Measurements from ENCODE around the gene NFU1.
"Not testable (repeated sequence)": the region's sequence is repeated elsewhere in the genome, so short reads cannot be mapped to it uniquely, and the experiment has no call there.

NFU1 gene

DNA sequence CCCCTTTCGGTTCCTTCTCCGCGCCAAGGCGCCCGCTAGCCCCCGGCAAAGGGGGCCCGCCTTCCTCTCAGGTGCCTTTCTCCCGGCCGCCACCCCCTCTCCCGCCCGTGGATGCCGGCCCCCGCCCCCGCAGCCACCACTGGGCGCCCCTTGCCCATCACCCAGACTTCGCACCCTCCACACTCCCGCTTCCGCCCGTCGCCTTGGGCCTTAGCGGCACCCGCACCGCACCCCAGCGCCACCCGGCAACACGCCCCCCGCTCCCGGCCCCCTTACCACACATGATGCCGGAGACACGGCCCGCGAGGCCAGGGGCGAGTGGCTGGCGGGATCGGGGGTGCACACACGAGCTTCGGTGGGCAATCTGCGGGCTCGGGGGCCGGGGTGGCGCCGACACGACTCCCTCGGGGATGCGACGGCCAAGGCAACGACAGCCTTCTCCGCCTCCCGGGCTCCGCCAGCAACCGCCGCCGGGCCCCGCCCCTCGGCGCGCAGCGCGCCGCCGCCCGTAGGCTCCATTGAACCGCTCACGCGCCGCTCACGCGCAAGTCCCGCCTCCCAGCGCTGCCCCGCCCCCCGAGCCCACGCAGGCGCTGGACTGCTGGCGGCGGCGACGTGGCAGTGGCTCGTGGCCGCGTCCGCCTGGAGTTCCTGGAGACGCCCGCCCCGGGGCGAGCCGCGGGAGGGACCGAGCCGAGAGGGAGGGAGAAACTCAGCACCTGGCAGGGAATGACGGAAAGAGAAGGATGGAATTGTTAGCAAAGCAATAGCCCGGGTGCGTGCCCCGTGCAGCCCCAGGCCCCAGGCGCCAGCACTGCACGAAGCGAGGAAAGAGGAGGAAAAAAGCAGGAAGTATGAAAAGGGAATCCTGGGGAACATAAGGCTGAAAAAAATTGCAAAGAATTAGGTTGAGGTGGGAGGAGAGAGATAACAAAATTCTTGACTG, 50.2 kb downstream of the NFU1 start, which contains the start of gene GFPT1:
GFPT1 (minus strand) TSS at position 439 of the 946 bp plus-strand sequence; CDS start at position 283, 156 bp downstream.
- DNase-seq = peak; percentile 97

DNA sequence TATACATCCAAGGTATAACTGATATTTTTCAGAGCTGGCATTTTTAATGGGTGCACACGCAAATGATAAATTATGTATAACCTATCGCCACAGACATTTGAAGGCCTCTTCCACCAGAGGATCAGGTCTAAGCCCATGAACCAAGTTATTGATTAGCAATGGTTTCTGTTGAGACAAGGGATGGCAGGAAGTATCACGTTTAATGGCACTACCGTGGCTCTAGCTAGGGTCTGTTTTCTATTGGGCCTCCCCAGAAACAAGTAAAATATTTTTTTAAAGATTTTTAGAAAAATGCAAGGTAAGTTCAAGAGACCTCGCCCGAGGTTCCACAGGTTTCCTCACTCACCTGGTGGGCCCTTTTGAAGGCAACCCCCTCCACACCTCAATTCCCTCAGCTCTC, 50.9 kb downstream of the NFU1 start:
- no peak for DNase-seq

DNA sequence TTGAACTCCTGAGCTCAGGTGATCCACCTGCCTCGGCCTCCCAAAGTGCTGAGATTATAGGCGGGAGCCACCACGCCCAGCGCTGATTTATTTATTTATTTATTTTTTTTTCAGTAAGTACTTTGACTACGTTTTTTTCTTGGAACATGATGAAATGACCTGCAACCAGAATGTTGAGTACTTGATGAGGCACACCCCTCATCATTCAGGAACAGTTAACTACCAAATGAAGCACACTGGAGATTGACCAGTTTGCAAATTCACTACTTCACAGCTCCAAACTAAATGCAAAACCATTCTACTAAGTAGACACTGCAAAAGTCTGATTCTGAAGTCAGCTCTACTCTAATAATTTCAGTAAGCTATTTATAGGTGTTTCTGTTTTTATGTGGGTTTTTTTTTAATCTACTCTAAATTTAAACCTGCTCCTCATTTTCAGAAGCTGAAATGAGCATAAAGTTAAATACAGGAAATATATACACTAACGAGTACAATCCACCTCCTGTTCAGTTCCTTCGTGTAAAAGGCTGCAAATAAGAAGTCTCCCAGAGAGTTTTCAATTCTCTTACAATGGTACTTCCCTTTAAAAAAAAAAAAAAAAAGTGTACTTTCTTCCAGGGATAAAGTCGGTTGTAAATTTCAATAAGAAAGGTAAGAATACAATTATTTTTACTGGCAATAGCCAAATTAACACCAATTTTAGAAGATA, 51.6 kb downstream of the NFU1 start:
- no peak for DNase-seq

DNA sequence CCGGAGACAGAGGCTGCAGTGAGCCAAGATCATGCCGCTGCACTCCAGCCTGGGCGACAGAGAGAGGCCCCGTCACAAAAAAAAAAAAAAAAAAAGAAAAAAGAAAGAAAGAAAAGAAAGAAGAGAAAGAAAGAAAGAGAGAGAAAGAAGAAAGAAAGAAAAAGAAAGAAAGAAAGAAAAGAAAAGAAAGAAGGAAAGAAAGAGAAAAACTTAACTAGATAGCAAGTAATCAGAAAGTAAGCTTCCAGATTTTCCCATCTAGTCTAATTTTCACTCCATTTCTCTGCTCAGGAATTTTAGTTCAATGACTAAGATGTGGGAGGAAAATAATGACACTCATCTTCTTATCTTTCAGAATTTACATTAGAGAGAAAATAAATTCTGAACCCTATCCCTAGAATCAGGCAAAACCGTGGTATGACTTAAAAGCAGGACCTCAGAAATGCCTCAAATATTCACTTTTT, 52.6 kb downstream of the NFU1 start:
- DNase-seq = no peak

DNA sequence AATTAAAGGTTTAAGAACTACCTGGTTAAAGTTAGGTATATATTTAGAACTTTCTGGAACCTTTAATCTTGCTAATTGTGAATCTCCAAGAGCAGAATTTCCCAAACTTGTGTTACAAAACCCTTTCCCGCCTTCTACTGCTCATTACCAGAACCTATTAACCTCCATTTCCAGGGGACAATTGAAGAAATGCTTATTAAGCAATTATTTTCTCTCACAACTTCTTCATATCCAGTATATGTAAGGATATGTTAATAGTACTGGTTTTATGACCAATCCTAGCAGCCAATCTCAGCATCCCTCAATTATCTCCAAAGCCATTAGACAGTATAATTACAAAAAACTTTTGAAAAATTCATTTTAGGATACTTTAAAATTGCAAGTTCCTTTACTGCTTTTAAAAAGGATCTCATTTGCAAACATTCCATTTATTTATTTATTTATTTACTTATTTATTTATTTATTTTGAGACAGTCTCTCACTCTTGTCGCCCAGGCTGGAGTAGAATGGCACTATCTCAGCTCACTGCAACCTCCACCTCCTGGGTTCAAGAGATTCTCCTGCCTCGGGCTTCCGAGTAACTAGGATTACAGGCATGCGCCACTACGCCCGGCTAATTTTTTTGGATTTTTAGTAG, 53.9 kb downstream of the NFU1 start:
- DNase-seq = no peak

DNA sequence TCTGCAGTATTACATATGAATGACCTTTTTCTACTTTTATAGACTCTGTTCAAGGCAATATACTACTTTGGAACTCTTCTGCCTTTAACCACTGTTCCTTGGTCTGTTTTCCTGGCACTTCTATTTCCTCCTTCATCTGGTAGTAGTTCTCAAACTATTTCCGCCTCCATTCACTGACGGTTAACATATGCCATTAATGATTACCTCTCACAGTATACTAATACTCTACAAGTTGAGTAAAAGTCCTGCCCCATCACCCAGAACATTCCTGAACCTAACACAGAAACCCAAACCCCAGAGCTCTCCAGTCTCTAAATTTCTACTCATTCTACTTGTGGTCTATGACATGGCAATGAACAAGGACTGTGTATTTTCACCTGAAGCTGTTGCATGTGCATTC, 54.7 kb downstream of the NFU1 start:
- no peak for DNase-seq

DNA sequence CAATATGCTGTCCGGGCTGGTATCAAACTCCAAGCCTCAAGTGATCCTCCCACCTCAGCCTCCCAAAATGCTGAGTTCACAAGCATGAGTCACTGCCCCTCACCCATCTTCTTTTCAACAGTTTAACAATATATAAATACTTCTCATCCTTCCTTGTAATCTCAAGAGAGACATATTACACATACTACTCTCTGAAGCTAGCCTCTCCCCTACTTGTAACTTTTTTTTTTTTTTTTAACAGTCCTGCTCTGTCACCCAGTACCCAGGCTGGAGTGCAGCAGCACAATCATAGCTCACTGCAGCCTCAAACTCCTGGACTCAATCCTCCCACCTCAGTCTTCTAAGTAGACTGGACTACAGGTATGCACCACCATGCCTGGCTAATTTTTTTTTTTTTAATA, 55.9 kb downstream of the NFU1 start:
- no peak for DNase-seq

DNA sequence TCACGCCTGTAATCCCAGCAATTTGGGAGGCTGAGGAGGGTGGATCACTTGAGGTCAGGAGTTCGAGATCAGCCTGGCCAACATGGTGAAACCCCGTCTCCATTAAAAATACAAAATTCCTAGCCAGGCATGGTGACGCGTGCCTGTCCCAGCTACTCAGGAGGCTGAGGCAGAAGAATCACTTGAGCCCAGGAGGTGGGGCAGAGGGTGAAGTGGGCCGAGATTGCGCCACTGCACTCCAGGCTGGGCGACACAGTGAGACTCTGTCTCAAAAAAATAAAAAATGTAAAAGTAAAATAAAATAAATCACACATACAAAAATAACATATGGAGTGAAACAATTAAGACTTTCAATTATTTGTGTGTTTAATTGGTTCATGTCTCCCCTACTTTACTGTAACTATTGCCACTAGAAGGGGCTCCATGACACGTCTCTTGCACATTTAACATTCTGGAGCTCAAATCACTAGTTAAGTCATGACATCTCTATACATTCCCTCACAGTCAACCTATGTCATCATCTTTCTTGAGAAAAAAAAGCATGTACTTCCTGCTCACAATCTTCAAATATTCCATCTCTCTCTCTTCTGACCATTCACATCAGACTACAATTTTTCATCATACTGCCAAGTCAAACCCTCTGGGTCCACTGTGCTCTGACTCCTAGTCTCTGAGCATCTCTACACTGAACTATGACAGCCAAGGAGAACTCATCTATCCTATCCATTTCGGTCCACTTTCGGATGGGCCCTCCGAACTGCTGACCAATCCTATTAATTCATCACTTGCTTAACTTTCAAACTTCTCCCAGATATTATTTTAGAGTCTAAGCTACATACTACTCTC, 56.9 kb downstream of the NFU1 start:
- DNase-seq = no peak

DNA sequence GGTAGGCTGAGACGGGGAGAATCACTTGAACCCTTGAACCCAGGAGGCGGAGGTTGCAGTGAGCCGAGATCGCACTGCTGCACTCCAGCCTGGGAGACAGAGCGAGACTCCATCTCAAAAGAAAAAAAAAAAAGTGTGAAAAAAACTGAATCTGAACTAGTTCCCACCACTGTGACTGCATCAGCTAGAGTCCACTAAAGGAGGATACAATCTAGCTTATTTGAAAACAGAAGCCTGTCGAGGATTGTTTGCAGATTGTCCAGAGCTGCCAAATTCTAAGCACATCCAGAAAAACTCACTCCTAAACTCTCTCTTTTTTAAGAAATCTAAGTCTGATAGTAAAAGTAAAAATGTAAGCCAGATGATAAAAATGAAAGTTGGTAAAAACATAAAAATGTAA, 60.8 kb downstream of the NFU1 start:
- no peak for DNase-seq

DNA sequence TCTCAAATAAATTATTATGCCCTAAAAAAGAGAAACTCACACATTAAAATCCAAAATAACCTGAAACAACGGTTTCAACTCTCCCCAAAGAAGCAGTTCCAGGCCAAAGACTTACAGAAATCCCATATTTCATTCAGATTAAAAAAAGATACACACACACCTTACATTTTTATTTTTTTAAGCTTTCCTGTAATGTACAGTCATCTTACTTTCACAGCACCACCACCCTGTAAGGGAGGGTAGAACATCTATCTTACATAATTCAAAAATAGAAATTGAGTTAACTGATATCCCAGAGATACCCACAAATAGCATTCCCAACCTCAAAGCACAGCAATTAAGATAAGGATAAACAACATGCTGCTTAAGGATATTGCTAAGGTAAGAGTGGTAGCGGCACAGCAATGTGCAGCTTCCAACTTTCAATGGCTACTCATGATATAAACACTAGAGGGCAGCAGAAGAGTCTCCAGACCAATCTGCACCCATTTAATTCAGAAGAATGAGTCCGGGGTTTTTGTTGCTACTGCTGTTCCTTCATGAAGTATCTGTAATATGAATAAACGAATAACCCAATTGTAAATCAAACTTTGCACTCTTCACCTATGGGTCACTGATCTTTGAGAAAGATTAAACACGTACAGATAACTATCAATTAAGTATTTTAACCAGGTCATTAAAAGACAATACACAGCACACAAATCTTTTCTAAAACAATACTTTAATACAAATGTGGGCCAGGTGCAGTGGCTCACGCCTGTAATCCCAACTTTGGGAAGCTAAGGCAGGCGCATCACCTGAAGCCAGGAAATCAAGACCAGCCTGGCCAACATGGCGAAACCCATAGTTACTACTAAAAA, 61.5 kb downstream of the NFU1 start:
- DNase-seq = no peak

DNA sequence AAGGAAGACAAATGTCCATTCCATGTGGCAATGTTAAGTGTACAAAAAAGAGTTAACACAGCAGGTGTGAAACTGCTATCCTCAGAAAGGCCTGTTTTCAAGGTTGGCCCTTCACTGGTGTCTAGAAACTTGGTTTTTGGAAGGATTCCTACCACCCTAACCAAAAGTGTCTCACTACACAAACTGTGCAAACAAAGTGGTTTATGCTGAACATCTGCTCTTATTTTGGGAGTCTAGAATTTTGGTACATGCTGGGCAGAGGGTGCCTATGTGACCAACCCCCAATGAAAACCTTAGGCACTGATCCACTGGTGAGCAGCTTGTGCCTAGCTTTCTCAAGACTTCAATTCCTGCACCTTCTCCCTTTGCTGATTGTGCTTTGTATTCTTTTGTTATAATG, 64.5 kb downstream of the NFU1 start:
- no peak for DNase-seq

DNA sequence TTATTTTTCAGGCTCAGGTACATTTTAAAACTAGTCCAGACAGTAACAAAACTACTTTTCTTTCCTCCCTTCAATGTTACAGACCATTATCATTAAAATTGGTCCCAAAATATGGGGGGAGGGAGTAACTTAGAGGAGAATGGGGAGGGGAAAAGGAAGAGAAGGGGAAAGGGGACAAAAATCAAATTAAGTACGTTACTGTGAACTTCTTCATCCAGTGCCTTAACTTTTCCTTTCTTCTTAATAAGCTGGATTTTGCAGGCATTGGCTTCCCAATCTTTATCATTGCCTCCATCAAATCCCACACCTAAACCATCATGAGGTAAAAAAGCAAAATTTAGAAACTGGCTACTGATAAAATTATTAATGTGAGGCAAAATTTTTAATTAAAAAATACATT, 67.4 kb downstream of the NFU1 start:
- DNase-seq = no peak

DNA sequence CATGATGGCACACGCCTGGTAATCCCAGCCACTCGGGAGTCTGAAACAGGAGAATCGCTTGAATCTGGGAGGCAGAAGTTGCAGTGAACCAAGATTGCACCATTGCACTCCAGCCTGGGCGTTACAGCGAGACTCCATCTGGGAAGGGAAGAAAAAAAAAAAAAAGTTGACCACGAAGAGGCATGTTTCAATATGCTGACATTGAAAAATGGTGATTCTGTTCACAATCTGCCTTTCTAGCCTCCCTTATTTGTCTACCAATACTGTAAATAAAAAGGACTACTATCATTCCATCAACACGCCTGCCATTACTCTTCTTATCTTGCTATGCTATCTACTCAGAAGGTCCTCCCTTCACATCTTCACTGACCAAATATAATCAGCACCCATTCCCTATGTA, 68.6 kb downstream of the NFU1 start:
- DNase-seq = no peak

DNA sequence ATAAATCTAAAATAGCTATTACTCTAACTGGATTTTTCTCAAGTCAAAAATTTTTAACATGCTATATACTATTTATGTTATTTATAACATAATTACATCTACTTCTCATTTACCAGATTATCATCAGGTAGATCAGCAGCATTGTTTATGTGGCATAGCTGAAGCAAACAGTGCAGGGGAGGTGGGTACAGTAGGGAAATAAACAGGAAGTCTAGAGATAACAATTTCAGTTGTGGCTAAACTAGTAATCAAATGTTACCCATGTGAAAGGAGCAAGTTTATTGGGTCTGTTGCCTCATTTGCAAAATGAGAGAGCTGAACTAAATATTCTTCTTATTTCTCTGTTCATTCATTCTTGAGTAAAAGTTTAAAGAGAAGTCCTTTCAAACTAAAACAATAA, 77.9 kb downstream of the NFU1 start:
- no peak for DNase-seq

DNA sequence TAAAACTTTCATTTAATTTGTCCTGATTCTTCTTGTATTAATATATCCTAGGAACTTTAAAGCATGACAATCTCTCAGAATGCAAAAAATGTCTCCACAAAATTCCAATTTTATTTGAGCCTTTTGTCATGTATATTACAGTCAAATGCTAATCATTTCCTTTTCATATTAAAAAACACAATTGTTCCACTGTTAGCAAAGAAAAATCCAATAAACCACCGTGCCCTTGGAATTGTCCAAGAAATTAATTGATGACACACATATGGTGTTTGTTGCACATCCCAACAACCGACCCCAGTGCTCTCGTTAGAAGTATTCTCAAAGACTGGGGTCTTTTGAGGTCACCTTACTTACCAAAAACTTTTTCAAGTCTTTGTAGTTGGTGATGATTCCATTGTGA, 78.3 kb downstream of the NFU1 start:
- no peak for DNase-seq

DNA sequence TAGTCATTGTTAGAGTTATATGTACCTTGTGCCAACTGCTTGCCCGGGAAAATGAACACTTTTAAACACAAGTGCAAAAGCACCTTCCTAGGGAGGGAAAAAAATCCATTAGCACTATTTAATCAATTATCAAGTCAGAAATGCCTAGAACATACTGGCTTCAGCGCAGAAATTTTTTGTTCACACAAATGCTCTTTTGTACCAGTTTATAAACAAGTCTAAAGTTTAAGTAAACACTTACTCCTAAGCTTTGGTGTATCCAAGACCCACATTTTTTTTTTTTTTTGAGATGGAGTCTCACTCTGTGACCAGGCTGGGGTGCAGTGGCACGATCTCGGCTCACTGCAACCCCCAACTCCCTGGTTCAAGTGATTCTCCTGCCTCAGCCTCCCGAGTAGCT, 80.8 kb downstream of the NFU1 start:
- no peak for DNase-seq

DNA sequence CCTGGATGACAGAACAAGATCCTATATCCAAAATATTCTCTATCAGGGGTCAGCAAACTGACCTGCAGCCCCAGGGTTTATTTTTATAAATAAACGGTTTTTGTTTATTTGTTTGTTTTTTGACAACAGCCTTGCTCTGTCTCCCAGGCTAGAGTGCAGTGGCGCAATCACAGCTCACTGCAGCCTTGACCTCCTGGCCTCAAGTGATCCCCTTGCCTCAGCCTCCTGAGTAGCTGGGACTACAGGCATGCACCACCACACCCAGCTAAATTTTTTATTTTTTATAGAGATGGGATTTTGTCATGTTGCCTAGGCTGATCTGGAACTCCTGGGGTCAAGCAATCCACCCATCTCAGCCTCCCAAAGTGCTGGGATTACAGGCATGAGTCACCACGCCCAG, 82.3 kb downstream of the NFU1 start:
- DNase-seq = not testable (repeated sequence)

DNA sequence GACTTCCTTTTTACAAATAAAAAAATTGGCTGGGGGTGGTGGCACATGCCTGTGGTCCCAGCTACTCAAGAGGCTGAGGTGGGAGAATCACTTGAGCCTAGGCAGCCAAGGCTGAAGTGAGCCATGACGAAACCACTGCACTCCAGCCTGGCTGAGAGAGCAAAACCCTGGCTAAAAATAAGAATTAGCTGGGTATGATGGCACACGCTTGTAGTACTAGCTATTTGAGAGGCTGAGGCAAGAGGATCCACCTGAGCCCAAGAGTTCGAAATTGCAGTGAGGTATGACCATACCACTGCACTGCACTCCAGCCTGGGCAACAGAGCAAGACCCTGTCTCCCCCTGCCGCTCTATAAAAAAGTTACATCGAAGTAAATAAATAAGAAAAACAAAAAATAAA, 83.9 kb downstream of the NFU1 start:
- no peak for DNase-seq

DNA sequence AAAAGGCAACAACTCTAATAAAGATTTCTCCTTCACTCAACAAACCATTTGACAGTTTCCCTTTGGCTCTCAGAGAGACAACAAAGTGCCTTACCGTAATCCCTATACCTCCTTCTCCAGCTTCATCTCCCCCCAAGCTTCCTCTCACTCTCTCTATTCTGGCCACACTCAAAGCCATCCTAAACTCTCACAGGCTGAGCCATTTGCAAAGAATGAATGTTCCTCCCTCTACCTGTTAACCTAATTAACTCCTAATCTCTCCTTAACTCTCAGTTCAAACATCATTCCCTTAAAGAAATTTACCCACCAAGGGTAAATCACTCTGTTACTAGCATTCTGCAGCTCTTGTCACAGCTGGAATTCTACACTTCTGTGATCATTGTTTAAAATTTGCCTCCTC, 88.5 kb downstream of the NFU1 start:
- no peak for DNase-seq
